ENCODE results near the gene DMBX1. TPM values are rescaled to one million over a fixed set of nuclear protein-coding genes. Genes with fewer than 3 reads are reported as not detected.
A peak's percentile ranks its signal among the peaks of the same experiment; 100 is the strongest.

Gene DMBX1
- total RNA-seq (2022): not detected in 2 replicates
- Bru-seq, nascent RNA: not detected
- BruChase-seq, experiment 1, labeled RNA remaining after a 6-hour chase: percentile 9 among the genes with signal in this experiment
- not detected for BruChase-seq, experiment 2, labeled RNA remaining after a 2-hour chase
- long read RNA-seq: 0 reads

DNA sequence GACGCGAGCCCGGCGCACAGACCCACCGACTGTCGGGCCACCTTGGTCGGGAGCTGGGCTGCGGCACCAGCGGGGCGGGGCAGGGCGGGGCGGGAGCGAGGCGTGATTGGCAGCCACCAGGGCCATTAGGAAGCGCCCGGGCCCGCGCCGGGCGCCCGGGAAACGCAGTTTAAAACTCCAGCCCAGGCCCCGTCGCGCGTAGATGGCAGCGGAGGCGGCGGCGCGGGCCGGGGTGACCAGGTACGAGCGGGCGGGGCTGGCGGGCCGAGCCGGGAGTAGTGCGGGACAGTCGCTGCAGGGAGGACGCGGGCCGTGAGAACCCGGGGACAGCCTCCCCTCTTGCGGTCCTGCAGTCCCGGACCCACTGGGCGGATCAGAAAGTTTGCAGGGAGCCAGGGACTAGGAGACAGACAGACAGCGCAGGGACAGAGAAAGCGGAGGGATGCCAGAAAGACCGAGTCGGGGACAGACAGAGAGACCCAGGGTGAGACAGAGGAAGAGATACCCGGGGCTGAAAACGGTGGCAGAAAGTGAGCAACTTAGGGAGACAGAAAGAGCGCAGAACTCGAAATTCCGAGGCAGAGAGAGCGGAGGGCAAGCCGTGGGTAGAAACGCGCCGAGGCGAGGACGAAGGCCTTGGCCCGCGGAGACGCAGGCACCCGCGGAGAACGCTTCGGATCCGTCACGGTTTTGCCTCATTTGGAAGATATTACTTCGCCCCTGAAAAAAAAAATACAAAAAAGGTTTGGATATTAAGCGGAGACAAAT lies at the start of gene DMBX1:
TSS of gene DMBX1 (plus strand) at position 199 of the 768 bp plus-strand sequence. CDS start 17,175 bp downstream, outside the sequence.
- Mint-ChIP-seq H3K27me3 (ENCODE audit: insufficient read depth, unreplicated experiment) (peaks cover 62% of the 10 kb centered on the region), H3K4me1 (ENCODE audit: insufficient read depth, unreplicated experiment) (peaks cover 12% of the 10 kb centered on the region), H3K4me3 (ENCODE audit: unreplicated experiment) (peak within 1 kb of the TSS; percentile 69), H3K27ac (ENCODE audit: low read depth, unreplicated experiment) (no peak within 1 kb of the TSS), H3K9me3 (ENCODE audit: unreplicated experiment) (no peaks in the 10 kb centered on the region), H3K36me3 (ENCODE audit: insufficient read depth, unreplicated experiment) (no peaks in the 10 kb centered on the region)
- TF ChIP-seq, protein P1, sequence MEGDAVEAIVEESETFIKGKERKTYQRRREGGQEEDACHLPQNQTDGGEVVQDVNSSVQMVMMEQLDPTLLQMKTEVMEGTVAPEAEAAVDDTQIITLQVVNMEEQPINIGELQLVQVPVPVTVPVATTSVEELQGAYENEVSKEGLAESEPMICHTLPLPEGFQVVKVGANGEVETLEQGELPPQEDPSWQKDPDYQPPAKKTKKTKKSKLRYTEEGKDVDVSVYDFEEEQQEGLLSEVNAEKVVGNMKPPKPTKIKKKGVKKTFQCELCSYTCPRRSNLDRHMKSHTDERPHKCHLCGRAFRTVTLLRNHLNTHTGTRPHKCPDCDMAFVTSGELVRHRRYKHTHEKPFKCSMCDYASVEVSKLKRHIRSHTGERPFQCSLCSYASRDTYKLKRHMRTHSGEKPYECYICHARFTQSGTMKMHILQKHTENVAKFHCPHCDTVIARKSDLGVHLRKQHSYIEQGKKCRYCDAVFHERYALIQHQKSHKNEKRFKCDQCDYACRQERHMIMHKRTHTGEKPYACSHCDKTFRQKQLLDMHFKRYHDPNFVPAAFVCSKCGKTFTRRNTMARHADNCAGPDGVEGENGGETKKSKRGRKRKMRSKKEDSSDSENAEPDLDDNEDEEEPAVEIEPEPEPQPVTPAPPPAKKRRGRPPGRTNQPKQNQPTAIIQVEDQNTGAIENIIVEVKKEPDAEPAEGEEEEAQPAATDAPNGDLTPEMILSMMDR (IDR thresholded peaks at IDR 0.05; ENCODE audit: unreplicated experiment): no peak
- no TSS peak for BruUV-seq (replicated peaks)
- intact Hi-C loops (cut with micrococcal nuclease): no loop called here
- CTCF ChIA-PET: interaction anchor here (0.7 kb wide), 1 partner anchor 56 kb away, joined by 3 read pairs; no protein-coding TSS in a partner anchor
- POLR2A ChIA-PET: interaction anchor here (0.6 to 1.0 kb wide), 2 partner anchors 10 to 33 kb away, joined by 3 to 4 read pairs; no protein-coding TSS in a partner anchor
- peak; percentile 28 for DNase-seq (ENCODE audit: unreplicated experiment)

DNA sequence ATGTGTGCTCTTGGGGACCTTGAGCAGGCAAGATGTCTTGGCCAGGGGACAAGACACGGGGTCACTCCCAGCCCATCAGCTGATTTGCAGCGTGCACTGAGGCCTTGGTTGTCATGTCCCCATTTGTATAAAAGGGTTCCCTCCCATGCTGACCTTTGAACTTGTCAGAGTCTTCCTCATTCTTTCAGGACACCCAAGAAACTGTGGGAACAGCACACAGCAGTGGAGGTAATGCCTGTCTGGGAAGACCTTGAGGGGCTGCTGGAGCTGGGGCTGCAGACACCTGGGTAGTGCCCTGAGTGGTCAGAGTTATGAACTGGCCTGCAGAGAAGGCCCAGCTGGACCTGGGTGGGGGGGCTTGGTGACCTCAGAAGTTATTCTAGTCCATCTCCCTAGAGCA lies 49.2 kb upstream of the DMBX1 start:
- Mint-ChIP-seq H3K9me3 (ENCODE audit: unreplicated experiment) (no peaks in the 10 kb centered on the region), H3K4me3 (ENCODE audit: unreplicated experiment) (no peak overlapping the region), H3K4me1 (ENCODE audit: insufficient read depth, unreplicated experiment) (peaks cover 13% of the 10 kb centered on the region), H3K36me3 (ENCODE audit: insufficient read depth, unreplicated experiment) (no peaks in the 10 kb centered on the region), H3K27ac (ENCODE audit: low read depth, unreplicated experiment) (no peak overlapping the region), H3K27me3 (ENCODE audit: insufficient read depth, unreplicated experiment) (peaks cover 28% of the 10 kb centered on the region)
- no TSS peak for BruUV-seq (replicated peaks)
- no peak for DNase-seq (ENCODE audit: unreplicated experiment)
- TF ChIP-seq, protein P1 (IDR thresholded peaks at IDR 0.05; ENCODE audit: unreplicated experiment): no peak
- intact Hi-C loops (cut with micrococcal nuclease): no loop called here
- CTCF ChIA-PET: interaction anchor here (0.6 to 1.3 kb wide), 6 partner anchors 9 to 132 kb away, joined by 3 read pairs; no protein-coding TSS in a partner anchor
- POLR2A ChIA-PET: interaction anchor here (0.5 kb wide), 1 partner anchor 43 kb away, joined by 3 read pairs; no protein-coding TSS in a partner anchor

DNA sequence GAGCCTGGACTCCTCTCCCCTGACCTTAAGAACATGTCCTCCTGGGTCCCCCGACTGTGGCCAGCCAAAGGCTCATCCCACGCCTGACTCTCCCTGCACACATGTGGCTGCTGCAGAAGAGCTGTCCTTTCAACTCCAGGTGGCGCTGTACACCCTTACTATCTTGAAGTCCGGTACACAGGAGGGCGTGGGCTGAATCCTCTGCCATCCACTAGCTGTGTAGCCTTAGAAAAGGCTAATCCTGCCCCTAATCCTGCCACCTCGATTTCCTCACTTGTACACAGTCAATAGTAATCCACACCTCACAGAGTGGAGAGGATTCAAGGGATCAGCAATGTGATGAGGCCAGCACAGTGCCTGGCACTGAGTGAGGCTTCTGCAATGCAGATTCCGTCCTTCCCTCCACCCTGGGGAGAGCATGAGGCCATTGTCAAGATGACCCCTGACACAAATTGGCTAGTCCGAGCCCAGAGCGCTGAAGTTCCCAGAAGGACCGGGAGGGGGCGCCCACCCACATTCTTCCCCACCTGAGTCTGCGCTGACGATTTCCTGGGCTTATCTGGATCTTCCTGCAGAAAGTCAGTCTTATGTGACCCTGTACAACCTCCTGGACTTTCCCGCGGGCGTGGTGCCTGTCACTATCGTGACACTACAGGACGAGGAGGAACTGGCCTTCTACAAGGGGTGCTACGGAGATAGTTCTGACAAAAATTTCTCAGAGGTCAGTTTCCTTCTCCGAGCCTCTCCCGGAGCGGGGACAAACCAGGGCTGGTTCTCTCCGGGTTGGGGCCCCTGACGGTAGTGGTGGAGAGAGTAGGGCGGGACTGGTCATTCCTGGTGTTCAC lies 47.1 kb upstream of the DMBX1 start:
- CTCF ChIA-PET: interaction anchor here (0.6 to 1.6 kb wide), 14 partner anchors 9 to 357 kb away, joined by 3 to 12 read pairs (median 5); no protein-coding TSS in a partner anchor
- Mint-ChIP-seq H3K27ac (ENCODE audit: low read depth, unreplicated experiment) (no peak overlapping the region), H3K9me3 (ENCODE audit: unreplicated experiment) (no peaks in the 10 kb centered on the region), H3K4me1 (ENCODE audit: insufficient read depth, unreplicated experiment) (peaks cover 13% of the 10 kb centered on the region), H3K4me3 (ENCODE audit: unreplicated experiment) (peak overlapping the region; percentile 77), H3K36me3 (ENCODE audit: insufficient read depth, unreplicated experiment) (no peaks in the 10 kb centered on the region), H3K27me3 (ENCODE audit: insufficient read depth, unreplicated experiment) (peaks cover 21% of the 10 kb centered on the region)
- TF ChIP-seq, protein P1 (IDR thresholded peaks at IDR 0.05; ENCODE audit: unreplicated experiment): peak; percentile 85
- intact Hi-C loops (cut with micrococcal nuclease): no loop called here
- no TSS peak for BruUV-seq (replicated peaks)
- DNase-seq (ENCODE audit: unreplicated experiment): peak; percentile 94
- POLR2A ChIA-PET: no interaction called here

All from MCF 10A (cell line).